Motor neuron (in vitro differentiated cells): ENCODE measurements around the gene MAS1L. TPM values are rescaled to one million over a fixed set of nuclear protein-coding genes. Genes with fewer than 3 reads are reported as not detected.

Experiments
- ATAC-seq, 8 experiments: fragments of 200-7000 bp; cut with Tn5 transposase; replicated peaks in 6 of 8; 2 replicates each; pipeline ENCODE4 v1.8.0; 2021; ENCODE audit warnings: mild to moderate bottlenecking in 8 of 8, moderate library complexity in 8 of 8
- H3K27ac ChIP-seq, 2 donors: fragments of 250-450 bp; sonication (Bioruptor Pico); 2 replicates each; pipeline ENCODE4 v1.9.0; 2021; ENCODE audit warnings: antibody characterized with exemption in 2 of 2, mild to moderate bottlenecking in 2 of 2, moderate library complexity in 1 of 2
- H3K4me1 ChIP-seq, 2 donors: fragments of 250-450 bp; sonication (Bioruptor Pico); replicated peaks in 1 of 2; 2 replicates each; pipeline ENCODE4 v1.6.1; 2021; ENCODE audit warnings: antibody characterized with exemption in 2 of 2, mild to moderate bottlenecking in 2 of 2, moderate library complexity in 1 of 2
- H3K4me3 ChIP-seq, 5 donors: fragments of 250-450 bp; sonication (Bioruptor Pico); 2 replicates each; pipeline ENCODE4 v1.9.0; 2021; ENCODE audit warnings: antibody characterized with exemption in 5 of 5, mild to moderate bottlenecking in 5 of 5, moderate library complexity in 4 of 5
- WGBS, 10 experiments: fragments of 450-650 bp; shearing (Covaris generic); methylation state at CpG; one replicate each; pipeline ENCODE4 v1.0.0; 2022; 5-methylcytosine and 5-hydroxymethylcytosine counted together
- in situ Hi-C, 9 experiments: fragments of 400-800 bp; cut with MboI; loops; one replicate each; pipeline ENCODE4 v1.15.0; 2021; ENCODE audit warnings: low sequenced_read_pairs in 9 of 9, low pct_unique_long_range_greater_than_20kb in 2 of 9; ENCODE audit not compliant: unreplicated experiment in 9 of 9
- total RNA-seq, 8 experiments: library from RNA; unstranded; fragments of 300-600 nt; gene quantifications; 2 replicates each; pipeline versions ENCODE4 v1.2.3 to v1.2.4, GENCODE V29; 2022

MAS1L gene
- total RNA-seq, result under 1 TPM in 2 of 8 experiments, not detected in 6; 0.14 to 0.28 TPM

GRCh38 chr6:29487660-29488059 lies at the start of gene MAS1L:
TSS of gene MAS1L (minus strand) at chr6:29487956. CDS start at chr6:29487902, 54 bp downstream.
- 54% methylated on average over 2 of the region's 2 CpGs; no CpG with 5 or more reads in 9 of the 10 experiments for WGBS, 10 experiments
- Histone ChIP-seq H3K4me1 (no peaks in the 10 kb centered on the region), H3K27ac (no peak within 1 kb of the TSS), H3K4me3 (no peak within 1 kb of the TSS)
- in situ Hi-C loops, result no loop called here
- ATAC-seq, result no peak

- no peak overlapping the region for H3K4me3 ChIP-seq
- no peak overlapping the region for H3K27ac ChIP-seq
- in situ Hi-C loops, result no loop called here
- no peak for ATAC-seq
- WGBS, 10 experiments, result 7 to 80% (median 40%) methylated on average over 1 to 2 of the region's 2 CpGs; no CpG with 5 or more reads in 7 of the 10 experiments
- no peaks in the 10 kb centered on the region for H3K4me1 ChIP-seq
Observed at GRCh38 chr6:29532320-29532951, 44.7 kb upstream of the MAS1L start.

- in situ Hi-C loops, result no loop called here
- no peak overlapping the region for H3K4me3 ChIP-seq
- no peaks in the 10 kb centered on the region for H3K4me1 ChIP-seq
- no peak overlapping the region for H3K27ac ChIP-seq
- no peak for ATAC-seq
- 0 to 40% methylated on average over 1 of the region's 3 CpGs; no CpG with 5 or more reads in 8 of the 10 experiments for WGBS, 10 experiments
Observed at GRCh38 chr6:29531668-29532067, 43.9 kb upstream of the MAS1L start.

GRCh38 chr6:29530671-29531310 lies 43.0 kb upstream of the MAS1L start:
- Histone ChIP-seq H3K4me1 (no peaks in the 10 kb centered on the region), H3K4me3 (no peak overlapping the region), H3K27ac (no peak overlapping the region)
- ATAC-seq, result no peak
- 20 to 55% methylated on average over 1 to 2 of the region's 2 CpGs; no CpG with 5 or more reads in 8 of the 10 experiments for whole genome bisulfite sequencing, 10 experiments
- in situ Hi-C loops, result no loop called here

- Histone ChIP-seq H3K27ac (no peak overlapping the region), H3K4me3 (no peak overlapping the region), H3K4me1 (no peaks in the 10 kb centered on the region)
- WGBS, 10 experiments, result 21 to 60% methylated on average over 1 to 2 of the region's 3 CpGs; no CpG with 5 or more reads in 8 of the 10 experiments
- ATAC-seq, result no peak
- in situ Hi-C loops, result no loop called here
Observed at GRCh38 chr6:29529956-29530355, 42.2 kb upstream of the MAS1L start.

- 40 to 60% (median 40%) methylated on average over 1 of the region's 2 CpGs; no CpG with 5 or more reads in 7 of the 10 experiments for WGBS, 10 experiments
- Histone ChIP-seq H3K4me3 (no peak overlapping the region), H3K4me1 (no peaks in the 10 kb centered on the region), H3K27ac (no peak overlapping the region)
- in situ Hi-C loops, result no loop called here
- ATAC-seq, result no peak
Observed at GRCh38 chr6:29528988-29529560, 41.3 kb upstream of the MAS1L start.

- Histone ChIP-seq H3K4me1 (no peaks in the 10 kb centered on the region), H3K27ac (no peak overlapping the region), H3K4me3 (no peak overlapping the region)
- no peak for ATAC-seq
- in situ Hi-C loops, result no loop called here
- 0 to 83% (median 67%) methylated on average over 1 to 2 of the region's 5 CpGs; no CpG with 5 or more reads in 5 of the 10 experiments for WGBS, 10 experiments
Observed at GRCh38 chr6:29528300-29528931, 40.7 kb upstream of the MAS1L start.

GRCh38 chr6:29527564-29527963 lies 39.8 kb upstream of the MAS1L start:
- ATAC-seq, result no peak

GRCh38 chr6:29527126-29527525 lies 39.4 kb upstream of the MAS1L start:
- no peak for ATAC-seq
- Histone ChIP-seq H3K4me3 (no peak overlapping the region), H3K27ac (no peak overlapping the region), H3K4me1 (no peaks in the 10 kb centered on the region)
- in situ Hi-C loops, result no loop called here
- WGBS, 10 experiments, result 33 to 100% (median 93%) methylated on average over 1 of the region's 1 CpG; no CpG with 5 or more reads in 4 of the 10 experiments

More at GRCh38 chr6:29527564-29527963, 39.8 kb upstream of the MAS1L start:
- in situ Hi-C loops, result no loop called here
- Histone ChIP-seq H3K27ac (no peak overlapping the region), H3K4me1 (no peaks in the 10 kb centered on the region), H3K4me3 (no peak overlapping the region)
- 0% methylated on average over 1 of the region's 2 CpGs; no CpG with 5 or more reads in 9 of the 10 experiments for WGBS, 10 experiments

- ATAC-seq, result no peak
- in situ Hi-C loops, result no loop called here
- Histone ChIP-seq H3K4me3 (no peak overlapping the region), H3K27ac (no peak overlapping the region), H3K4me1 (no peaks in the 10 kb centered on the region)
- WGBS, 10 experiments, result 0 to 14% (median 0%) methylated on average over 1 of the region's 1 CpG; no CpG with 5 or more reads in 1 of the 10 experiments
Observed at GRCh38 chr6:29525311-29525639, 37.5 kb upstream of the MAS1L start.

GRCh38 chr6:29524444-29525310 lies 36.9 kb upstream of the MAS1L start:
- Histone ChIP-seq H3K27ac (no peak overlapping the region), H3K4me1 (no peaks in the 10 kb centered on the region), H3K4me3 (no peak overlapping the region)
- WGBS, 10 experiments, result 0 to 77% (median 43%) methylated on average over 1 to 7 of the region's 7 CpGs
- in situ Hi-C loops, result no loop called here
- ATAC-seq, result no peak

GRCh38 chr6:29524044-29524443 lies 36.3 kb upstream of the MAS1L start:
- WGBS, 10 experiments, result 0 to 94% (median 72%) methylated on average over 1 to 2 of the region's 2 CpGs
- no peak overlapping the region for H3K27ac ChIP-seq
- in situ Hi-C loops, result no loop called here
- H3K4me3 ChIP-seq, result no peak overlapping the region
- no peak for ATAC-seq
- H3K4me1 ChIP-seq, result no peaks in the 10 kb centered on the region
